ENCODE measurements around the gene COL6A2.

GRCh38 chr21:46068516-46069079 lies 29.3 kb upstream of the COL6A2 start:
- no peak for TF ChIP-seq YY1 (IDR thresholded peaks at IDR 0.05; ENCODE audit: low read depth, low read length)
- no peak for TF ChIP-seq CTCF (IDR thresholded peaks at IDR 0.05 in 2 of 3, conservative IDR thresholded peaks at IDR 0.05 in 1 of 3; ENCODE audit: control insufficient read depth in 2 of 3, extremely low read depth in 1 of 3, insufficient read depth in 1 of 3, low read depth in 3 of 3, low read length in 3 of 3)
